ENCODE results near the gene CD36. TPM values are rescaled to one million over a fixed set of nuclear protein-coding genes. Genes with fewer than 3 reads are reported as not detected.

The CD36 gene
- total and polyA plus RNA-seq, 10 of the 15 experiments (the other 5 are each of a cell fraction or from before 2014, with no cell fraction given): 0.20 to 283 (median 172) TPM

DNA sequence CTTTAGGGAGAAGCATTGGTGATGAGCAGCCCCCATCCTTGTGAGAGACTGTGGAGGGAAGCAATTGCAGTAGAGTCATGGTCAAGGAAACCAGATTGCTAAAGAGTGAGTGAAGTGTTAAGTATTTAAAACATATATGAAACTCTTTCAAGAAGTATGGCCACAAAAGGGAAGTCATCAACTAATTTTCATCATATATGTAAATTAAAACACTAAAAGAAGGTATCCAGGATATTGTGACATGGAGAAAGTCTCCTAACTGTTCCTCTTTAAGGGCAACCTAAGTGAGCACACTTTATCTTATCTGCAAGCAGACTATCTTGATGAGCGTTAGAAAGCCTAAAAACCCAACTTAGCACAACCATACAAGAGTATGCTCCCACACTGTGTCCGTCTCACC, 69.7 kb downstream of the CD36 start:
- Histone ChIP-seq H3K27me3 (replicated peaks in 1 of 2; ENCODE audit: control insufficient read depth in 2 of 2, insufficient read depth in 2 of 2, low read length in 1 of 2) (no peaks in the 10 kb centered on the region), H3K9ac (ENCODE audit: control insufficient read depth, insufficient read depth, low read length) (no peak overlapping the region), H3K27ac (ENCODE audit: control insufficient read depth, insufficient read depth) (no peak overlapping the region), H4K20me1 (ENCODE audit: control insufficient read depth, insufficient read depth) (no peaks in the 10 kb centered on the region), H3K9me3 (replicated peaks; ENCODE audit: control insufficient read depth, insufficient read depth, low read length) (no peaks in the 10 kb centered on the region), H3K79me2 (ENCODE audit: control insufficient read depth, insufficient read depth, low read length) (no peaks in the 10 kb centered on the region), H3K36me3 (ENCODE audit: control insufficient read depth in 2 of 2, insufficient read depth in 2 of 2, low read length in 1 of 2) (no peaks in the 10 kb centered on the region), H3K4me3 (no peak overlapping the region), H2AFZ (ENCODE audit: control insufficient read depth, low read depth, low read length) (no peak overlapping the region), H3K4me1 (ENCODE audit: control insufficient read depth, insufficient read depth, low read length) (no peaks in the 10 kb centered on the region), H3K4me2 (ENCODE audit: control insufficient read depth, insufficient read depth) (no peak overlapping the region)
- FAIRE-seq (no peak), ATAC-seq (no peak), DNase-seq (ENCODE audit: low read depth, low spot score) (no peak)
- POLR2A ChIA-PET: no interaction called here
- intact Hi-C loops (cut with micrococcal nuclease; ENCODE audit: unreplicated experiment) (no loop called here), in situ Hi-C loops (cut with MboI) (no loop called here)
- RAD21 ChIA-PET (ENCODE audit: unreplicated experiment): no interaction called here
- TF ChIP-seq, protein P1, sequence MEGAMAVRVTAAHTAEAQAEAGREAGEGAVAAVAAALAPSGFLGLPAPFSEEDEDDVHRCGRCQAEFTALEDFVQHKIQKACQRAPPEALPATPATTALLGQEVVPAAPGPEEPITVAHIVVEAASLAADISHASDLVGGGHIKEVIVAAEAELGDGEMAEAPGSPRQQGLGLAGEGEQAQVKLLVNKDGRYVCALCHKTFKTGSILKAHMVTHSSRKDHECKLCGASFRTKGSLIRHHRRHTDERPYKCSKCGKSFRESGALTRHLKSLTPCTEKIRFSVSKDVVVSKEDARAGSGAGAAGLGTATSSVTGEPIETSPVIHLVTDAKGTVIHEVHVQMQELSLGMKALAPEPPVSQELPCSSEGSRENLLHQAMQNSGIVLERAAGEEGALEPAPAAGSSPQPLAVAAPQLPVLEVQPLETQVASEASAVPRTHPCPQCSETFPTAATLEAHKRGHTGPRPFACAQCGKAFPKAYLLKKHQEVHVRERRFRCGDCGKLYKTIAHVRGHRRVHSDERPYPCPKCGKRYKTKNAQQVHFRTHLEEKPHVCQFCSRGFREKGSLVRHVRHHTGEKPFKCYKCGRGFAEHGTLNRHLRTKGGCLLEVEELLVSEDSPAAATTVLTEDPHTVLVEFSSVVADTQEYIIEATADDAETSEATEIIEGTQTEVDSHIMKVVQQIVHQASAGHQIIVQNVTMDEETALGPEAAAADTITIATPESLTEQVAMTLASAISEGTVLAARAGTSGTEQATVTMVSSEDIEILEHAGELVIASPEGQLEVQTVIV (IDR thresholded peaks at IDR 0.05; ENCODE audit: borderline replicate concordance, partially characterized antibody): no peak
- TF ChIP-seq EP300 (IDR thresholded peaks at IDR 0.05; ENCODE audit: borderline replicate concordance in 1 of 2, control insufficient read depth in 1 of 2, low read depth in 2 of 2, low read length in 2 of 2): no peak
- TF ChIP-seq FOS (IDR thresholded peaks at IDR 0.05; ENCODE audit: borderline replicate concordance, extremely low read depth, insufficient read length): no peak
- TF ChIP-seq STAT3 (IDR thresholded peaks at IDR 0.05; ENCODE audit: low read depth, low read length): no peak
- TF ChIP-seq BMI1 (IDR thresholded peaks at IDR 0.05; ENCODE audit: borderline replicate concordance): no peak
- no peak for TF ChIP-seq TAF1 (IDR thresholded peaks at IDR 0.05; ENCODE audit: borderline replicate concordance, low read depth, low read length)
- 0% methylated on average over 2 of the region's 2 CpGs for WGBS (ENCODE audit: insufficient coverage, insufficient replicate concordance, low lambda C conversion rate, missing lambda C conversion rate)
- SMC1A ChIA-PET (ENCODE audit: uncharacterized antibody, unreplicated experiment): no interaction called here
- BruUV-seq (replicated peaks): no TSS peak
- CTCF ChIA-PET: no interaction called here
